NCI-H748 (cell line): ENCODE data around the gene IER5.

Experiments used
- DNase-seq: peaks from one replicate; lab custom pipeline; 2025; ENCODE audit not compliant: unreplicated experiment; lab: John Stamatoyannopoulos, UW

Gene IER5

GRCh38 chr1:181095763-181096184, 7.3 kb downstream of the IER5 start:
- peak; percentile 59 for DNase-seq

DNA sequence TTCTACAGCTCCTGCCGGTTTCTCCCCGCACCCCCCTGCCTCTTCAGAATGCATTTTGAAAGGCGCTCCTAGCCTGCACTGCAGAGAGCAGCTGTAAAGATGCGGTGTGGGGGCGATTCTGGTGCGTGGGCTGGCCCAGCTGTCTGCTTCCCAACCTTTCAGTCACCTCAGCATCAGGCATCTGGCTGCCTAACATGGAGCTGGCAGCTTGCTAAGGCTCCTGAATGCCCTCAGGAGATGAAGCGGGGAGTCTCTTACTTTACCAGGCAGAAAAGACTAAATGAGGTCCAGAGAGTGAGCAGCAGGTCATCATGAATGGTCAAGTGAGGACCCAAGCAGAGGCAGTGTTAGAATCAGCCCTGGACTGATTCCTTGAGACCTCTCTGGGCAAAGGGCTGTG, 8.7 kb downstream of the IER5 start:
- no peak for DNase-seq

DNA sequence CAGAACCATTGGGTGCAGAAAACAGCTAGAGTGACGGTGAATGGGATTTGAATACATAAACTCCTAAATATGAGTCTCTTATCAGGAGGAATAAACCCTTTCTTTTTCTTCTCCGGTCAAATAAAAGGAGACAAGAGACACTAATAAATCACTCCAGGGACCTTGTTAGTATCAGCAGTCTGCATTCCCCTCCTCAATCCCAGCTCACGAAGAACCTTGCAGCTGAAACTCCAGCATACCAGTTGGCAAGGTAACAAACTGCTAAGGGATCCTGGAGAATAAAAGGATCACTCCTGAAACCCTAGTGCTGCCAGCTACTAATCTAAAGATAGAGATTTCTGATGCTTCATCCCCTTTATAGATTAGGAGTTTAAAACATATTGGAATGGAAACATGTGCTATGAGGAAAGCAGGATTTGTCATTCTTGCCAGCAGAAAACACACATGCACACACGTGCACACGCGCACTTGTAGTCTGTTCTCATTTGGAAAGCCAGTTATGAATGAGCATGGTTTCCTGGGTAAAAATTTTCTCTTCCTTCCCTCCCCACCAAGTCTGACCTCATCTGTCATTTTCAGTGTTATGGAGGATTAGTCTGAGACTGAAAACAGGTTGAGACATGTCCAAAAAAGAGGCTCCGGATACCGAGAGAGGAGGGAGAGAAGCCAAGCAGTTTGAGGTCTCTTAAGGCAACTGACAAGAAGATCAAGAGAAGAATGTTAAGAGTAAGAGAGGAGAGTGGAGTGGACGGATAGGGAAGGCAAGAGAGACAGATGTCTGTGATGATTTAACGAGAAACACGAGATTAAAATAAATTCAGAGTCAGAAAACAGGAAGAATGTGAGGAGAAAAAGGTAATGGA, 10.9 kb downstream of the IER5 start:
- no peak for DNase-seq

- no peak for DNase-seq
Observed at GRCh38 chr1:181100015-181100905, 11.8 kb downstream of the IER5 start.

GRCh38 chr1:181100934-181101333, 12.4 kb downstream of the IER5 start:
- no peak for DNase-seq

DNA sequence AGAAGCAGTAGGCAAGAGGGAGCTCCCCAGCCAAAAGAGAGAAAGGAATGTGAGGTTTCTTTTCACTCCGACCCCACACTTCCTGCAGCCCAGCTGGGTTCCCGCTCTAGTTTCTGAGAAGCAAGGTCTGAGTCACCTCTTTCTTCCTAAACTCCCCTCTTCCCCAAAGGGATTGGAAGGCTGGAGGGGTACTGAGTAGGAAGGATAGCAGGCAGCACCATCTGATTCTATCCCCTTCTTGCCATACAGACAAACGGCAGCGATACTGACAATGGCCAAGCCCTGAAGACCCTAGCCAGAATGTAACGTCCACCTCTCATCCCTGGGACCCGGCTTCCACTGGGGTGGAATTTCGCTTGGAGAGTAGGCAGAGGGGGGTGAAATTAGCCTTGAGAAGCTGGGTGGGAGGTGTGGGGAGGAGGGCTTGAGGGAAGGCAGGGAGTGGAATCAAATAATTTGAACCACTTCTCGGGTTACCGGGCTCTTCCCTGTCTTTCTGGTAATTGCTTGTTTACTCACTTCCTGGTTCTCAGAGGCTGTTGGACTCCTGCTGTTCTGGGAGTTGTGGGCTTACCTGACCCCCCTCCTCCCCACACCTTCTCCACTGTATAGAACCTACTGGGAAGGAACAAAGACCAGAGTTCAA, 13.2 kb downstream of the IER5 start:
- DNase-seq = peak; percentile 91

GRCh38 chr1:181102841-181103240, 14.3 kb downstream of the IER5 start:
- no peak for DNase-seq

GRCh38 chr1:181103399-181103798, 14.9 kb downstream of the IER5 start:
- no peak for DNase-seq

DNA sequence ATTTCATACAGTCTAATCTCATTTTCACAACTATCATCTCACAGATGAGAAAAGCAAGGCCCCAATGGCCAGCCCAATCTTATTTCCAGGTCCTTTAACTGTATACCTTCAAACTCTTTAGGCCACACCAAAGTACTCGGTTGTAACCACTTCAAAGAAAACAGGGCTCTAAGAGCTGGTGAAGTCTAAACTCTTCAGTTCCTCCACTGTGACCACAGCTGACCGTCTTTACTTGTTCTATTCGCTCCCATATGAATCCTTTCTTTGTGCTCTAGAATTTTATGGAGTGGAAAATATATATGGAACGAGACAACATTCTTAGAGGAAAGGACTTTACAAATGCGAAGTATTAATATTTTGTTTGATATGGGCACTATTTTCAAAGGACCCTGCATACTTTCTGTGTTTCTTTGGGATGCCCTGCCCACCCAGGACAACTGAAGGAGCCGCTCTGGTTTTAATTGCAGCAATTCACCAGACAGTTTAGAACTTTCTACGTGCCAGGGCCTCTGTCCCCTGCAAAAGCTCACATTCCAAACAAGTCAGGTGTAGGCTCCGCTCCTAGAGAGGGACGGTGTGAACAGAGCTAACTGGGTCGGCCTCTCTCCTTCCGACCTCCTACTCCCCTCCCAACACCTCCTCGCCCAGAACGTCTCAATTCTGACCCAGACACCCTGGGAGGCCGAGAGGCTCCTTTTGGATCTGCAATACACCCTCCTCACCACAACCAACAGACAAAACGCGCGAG, 15.7 kb downstream of the IER5 start:
- no peak for DNase-seq

- peak; percentile 61 for DNase-seq
Observed at GRCh38 chr1:181104790-181105133, 16.3 kb downstream of the IER5 start.

GRCh38 chr1:181105134-181106021, 16.9 kb downstream of the IER5 start:
- peak; percentile 97 for DNase-seq

DNA sequence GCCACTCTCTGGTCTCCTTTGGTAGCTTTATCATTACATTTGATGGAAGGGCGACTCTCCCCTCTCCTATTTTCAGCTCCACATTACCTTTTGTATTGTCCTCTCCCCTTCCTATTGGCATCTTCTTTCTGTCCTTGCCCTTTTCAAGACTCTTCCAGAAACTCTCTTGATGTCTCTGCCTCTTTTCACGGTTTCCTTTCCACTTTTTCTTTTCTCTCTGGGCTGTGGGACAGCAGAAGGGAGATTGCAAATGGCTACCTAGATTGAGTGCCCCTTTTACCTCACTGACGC, 17.5 kb downstream of the IER5 start:
- DNase-seq = no peak

- no peak for DNase-seq
Observed at GRCh38 chr1:181106479-181106878, 18.0 kb downstream of the IER5 start.

DNA sequence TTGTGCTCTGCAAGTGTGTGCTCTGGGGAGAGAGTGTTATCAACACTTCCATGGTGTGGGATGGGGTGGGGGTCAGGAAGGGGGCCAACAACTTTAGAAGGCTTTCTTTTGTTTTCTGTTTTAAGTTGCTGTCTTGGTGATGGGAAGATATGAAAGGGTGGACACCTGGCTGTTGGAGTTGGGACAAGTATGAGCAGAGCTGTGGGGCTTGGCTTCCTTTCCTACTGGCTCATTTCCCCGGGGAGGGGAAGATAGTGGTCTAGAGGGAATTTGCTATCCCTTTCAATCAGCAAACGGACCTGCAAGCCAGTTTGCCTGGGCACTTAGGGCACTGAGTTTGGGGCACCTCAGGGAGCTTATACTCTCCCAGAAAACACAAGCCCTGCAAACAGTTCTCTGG, 19.2 kb downstream of the IER5 start:
- no peak for DNase-seq

- DNase-seq = no peak
Observed at GRCh38 chr1:181108304-181108867, 19.9 kb downstream of the IER5 start.

DNA sequence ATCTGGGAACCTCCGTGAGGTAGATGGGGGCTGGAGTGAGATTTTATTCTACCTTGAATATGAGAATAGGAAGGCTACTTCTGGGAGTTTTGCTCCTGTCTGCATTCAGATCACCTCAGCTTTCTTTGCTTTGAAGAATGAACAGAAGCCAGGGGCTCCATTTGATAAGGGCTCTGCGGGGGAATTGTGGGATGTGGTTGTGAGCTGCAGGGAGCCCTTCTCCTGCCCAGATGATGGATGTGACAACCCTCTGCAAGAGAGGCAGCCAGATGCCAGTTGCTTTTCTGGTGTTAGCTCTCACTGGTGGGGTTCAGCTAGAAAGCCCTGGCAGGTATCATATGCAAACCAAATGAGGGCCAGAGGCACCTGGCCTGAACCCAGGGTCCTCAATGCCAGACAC, 21.5 kb downstream of the IER5 start:
- DNase-seq = no peak

DNA sequence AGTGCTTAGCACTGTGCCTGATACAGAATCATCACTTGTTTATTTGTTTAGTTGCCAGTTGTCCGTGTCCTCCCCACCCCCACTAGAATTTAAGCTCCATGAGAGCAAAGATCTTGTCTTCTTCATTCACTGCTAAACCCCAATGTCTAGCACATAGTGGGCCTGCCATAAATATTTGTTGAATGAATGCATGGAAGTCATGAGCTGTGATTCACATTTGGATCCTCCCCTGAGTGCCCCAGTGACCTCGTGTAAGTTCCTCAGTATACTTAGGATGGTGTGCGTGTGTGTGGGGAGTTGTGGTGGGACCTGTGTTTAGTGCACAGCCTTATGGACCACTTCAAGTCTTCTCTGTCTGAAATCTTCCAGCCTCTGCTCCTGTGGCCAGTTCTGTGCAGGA, 23.1 kb downstream of the IER5 start:
- DNase-seq = no peak

DNA sequence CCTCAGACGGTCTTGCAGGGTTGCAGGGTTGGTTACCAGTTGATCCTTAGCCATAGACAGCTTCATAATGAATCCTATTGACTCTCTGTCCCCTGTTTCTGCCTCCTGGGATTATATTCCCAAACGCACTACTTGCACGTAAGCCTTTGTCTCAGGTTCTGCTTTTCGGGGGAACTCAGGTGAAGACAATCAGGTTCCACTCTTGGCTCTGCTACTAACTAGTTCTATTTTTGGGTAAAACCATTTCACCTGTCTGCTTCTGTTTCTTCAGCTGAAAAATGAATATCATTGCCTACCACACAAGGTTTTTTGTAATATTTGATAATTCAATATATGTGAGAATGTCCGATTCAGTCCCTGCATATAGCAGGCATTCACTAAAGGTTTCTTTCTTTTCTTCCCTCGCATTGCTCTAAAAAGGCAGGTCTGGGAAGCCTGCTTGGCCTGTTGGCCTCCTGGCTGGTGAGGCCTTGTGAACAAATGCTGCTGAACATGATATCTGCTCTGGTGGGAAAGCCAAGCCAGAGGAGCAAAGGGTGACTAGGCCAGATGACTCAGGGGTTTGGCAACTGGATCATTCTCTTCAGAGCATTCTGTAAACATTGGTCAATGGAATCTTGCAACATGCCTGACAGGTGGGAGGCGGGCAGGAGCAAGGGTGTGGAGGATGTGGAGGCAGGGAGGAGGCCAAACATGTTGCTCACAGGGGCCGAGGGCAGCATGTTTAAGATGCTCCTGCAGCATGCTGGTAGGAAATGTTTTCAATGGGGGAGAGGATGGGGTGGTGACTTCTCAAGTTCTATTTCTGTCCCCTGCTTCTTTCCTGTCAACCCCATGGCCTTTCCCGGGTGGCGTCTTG, 23.8 kb downstream of the IER5 start:
- DNase-seq = peak; percentile 15

GRCh38 chr1:181113059-181113641, 24.6 kb downstream of the IER5 start:
- DNase-seq = no peak
